ENCODE results near the gene CAPZB.
"Not testable (repeated sequence)": the region's sequence is repeated elsewhere in the genome, so short reads cannot be mapped to it uniquely, and the experiment has no call there.

CAPZB gene

DNA sequence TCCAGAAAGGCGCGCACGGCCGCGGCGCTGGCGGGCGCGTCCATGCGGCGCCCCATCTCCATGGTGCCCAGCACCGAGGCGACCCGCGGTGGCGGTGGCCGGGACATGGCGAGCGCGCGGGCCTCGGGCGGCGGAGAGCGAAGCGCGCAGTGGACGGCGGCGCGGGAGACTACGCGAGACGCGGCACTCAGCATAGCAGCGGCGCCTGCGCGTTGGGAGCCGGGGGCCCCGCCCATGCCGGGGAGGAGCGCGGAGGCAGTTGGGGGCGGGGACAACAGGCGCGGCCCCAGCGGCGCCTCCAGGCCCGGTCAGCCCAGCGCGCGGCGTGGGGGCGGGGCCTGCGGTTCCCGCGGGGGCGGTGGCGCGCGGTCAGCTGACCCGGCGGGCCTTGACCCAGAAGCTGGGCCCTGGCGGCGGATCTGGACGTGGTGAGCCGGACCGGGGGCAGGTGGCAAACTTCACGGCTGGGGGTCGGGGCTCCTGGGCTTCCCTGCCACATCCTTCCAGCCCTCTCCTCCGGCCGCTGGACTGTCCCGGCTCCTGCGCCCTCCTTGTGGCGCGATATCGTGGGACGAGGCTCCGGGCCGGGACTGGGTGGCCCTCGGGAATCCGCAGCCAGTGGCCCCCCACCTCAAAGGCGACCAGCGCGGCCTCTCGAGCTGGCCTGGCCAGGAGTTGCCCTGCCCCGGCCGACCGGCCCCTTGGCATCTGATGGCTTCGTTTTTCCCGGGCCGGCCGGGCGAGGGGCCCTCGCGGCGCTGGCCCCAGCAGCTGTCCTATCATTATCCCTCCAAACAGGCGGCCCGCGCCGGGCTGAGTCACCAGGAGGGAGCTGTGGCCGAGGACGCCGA, 173.2 kb downstream of the CAPZB start, which contains the start of the genes AKR7A2 and SLC66A1:
TSS of gene AKR7A2 (minus strand) at position 214 of the 851 bp plus-strand sequence. CDS start at position 194, 20 bp downstream.
TSS of gene SLC66A1 (plus strand) at position 396 of the 851 bp plus-strand sequence. CDS start 5,352 bp downstream, outside the sequence.
- no peak for FAIRE-seq

DNA sequence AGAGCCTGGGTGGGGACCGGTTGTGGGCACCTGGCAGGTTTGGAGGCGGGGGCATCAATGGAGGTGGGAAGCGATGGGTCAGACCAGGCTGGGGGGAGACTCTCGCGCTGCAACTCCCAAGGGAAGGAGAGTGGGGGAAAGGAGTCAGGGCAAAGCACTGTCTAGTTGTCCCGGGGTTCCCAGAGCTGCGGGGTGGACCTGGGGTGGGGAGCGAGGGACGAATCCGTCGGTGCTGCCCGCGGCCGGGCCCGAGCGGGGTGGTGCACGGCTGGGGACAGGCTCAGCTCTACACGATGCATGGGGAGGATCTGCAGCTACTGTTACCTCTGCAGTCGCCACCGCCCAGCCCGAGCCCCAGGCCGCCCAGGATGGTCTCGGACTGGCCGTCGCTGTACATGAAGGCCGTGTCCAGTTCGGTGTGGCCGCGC, 173.8 kb downstream of the CAPZB start:
- FAIRE-seq (no peak), DNase-seq (ENCODE audit: insufficient read length, low spot score) (peak; percentile 23)

More for the DNA sequence above, 173.2 kb downstream of the CAPZB start, which contains the start of the genes AKR7A2 and SLC66A1:
- peak; percentile 83 for TF ChIP-seq POLR2A (IDR thresholded peaks at IDR 0.05; ENCODE audit: low read depth, low read length)
- peak; percentile 85 for DNase-seq (ENCODE audit: insufficient read length, low spot score)

DNA sequence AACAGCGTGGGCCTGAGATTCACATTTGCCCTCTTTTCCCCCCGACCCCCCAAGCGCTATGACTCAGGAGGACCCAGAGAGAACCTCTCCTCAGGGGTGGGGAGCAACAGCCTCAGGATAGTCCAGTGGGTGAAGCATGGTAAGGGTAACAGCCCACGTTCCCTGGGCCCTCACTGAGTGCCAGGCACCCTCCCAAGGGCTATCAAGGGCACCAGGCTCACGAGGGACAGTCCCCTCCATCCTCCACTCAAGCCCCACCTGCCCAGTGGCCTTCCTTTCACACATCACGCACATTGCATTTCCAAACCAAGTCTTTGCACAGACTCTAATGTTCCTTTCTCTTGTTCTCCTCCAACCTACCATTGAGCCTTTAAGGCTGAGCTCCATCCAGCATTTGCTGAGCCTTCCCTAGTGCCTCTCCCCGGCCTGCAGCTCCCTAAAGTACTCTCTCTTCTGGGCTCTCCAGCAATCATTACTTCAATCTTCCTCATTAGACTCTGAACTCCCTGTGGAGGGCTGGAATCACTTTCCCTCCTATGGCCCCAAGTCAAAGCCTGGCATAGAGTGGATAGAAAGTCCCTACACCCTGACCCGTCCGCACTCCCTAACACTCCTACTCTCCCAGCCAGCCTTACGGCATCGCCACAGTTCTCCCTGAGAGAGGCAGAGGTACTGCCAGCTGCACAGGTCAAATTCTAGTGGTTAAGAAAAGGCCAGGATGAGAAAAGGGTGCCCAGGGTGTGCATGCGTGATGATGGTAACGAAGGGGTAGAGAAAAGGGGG, 174.4 kb downstream of the CAPZB start:
- TF ChIP-seq POLR2A (IDR thresholded peaks at IDR 0.05; ENCODE audit: low read depth, low read length) = no peak
- DNase-seq (ENCODE audit: insufficient read length, low spot score) = no peak
- FAIRE-seq = no peak

More for the DNA sequence above, 173.8 kb downstream of the CAPZB start:
- no peak for TF ChIP-seq POLR2A (IDR thresholded peaks at IDR 0.05; ENCODE audit: low read depth, low read length)

DNA sequence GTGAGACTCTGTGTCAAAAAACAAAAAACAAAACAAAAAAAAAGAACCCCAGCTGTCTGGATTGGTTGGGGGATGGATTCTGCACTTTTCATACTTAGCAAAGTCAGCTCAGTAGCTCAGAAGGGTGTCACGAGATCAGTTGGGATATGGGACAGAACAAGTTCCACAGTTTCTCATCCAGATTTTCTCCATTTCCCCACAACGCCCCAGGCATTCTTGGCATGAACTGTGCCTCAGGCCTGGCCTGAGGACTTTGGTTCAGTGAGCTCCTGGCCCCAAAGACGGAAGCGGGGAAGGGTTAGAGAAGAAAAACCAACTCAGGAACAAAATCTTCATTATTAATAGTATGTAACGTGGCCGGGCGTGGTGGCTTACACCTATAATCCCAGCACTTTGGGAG, 175.3 kb downstream of the CAPZB start:
- FAIRE-seq = no peak
- TF ChIP-seq POLR2A (IDR thresholded peaks at IDR 0.05; ENCODE audit: low read depth, low read length) = no peak
- DNase-seq (ENCODE audit: insufficient read length, low spot score) = no peak

DNA sequence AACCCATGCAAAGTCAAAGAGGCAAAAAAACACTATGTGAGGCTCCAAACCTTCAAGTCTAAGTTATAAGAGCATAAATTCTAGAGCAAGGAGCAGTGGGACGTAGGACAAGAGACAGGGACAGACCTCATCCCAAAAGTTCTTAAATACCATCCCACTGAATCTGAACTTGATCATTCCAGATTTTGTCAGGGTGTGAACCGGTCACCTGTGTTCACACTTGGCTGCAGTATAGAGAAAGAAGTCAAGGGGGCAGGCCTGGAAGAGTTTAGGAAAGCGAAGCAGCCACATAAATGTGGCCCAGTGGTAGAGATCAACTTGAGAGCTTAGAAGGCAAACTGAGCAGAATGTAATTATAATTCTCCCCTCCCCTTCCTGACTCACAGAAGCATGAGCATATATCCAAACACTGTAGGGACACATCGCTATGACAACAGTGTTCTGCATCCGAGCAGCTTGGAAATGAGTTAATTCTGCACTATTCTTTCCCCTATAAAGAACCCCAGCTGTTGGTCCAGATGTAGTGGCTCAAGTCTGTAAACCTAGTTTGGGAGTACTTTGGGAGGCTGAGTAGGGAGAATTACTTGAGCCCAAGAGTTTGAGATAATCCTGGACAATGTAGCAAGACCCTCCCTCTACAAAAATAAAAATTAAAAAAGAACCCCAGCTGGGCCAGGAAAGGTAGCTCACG, 176.1 kb downstream of the CAPZB start:
- DNase-seq (ENCODE audit: insufficient read length, low spot score) = peak; percentile 54
- FAIRE-seq = no peak
- no peak for TF ChIP-seq POLR2A (IDR thresholded peaks at IDR 0.05; ENCODE audit: low read depth, low read length)

DNA sequence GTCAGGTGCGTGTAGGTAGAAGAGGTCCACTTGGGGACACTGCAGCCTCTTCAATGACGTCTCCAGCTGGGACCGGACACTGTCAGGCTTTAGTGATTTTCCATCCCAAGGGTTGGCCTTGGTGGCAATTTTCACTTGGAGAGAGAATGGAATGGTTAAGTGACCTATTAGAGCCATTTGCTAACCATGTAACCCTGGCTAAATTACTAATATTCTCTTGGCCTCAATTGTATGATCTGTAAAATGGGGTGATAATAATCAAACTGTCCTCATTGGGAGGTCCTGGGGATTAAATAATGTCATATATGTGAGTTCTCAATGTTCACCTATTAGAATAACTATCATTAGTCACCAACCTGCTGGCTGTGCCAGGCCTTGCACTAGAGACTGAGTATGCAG, 176.8 kb downstream of the CAPZB start:
- FAIRE-seq = no peak
- no peak for DNase-seq (ENCODE audit: insufficient read length, low spot score)
- TF ChIP-seq POLR2A (IDR thresholded peaks at IDR 0.05; ENCODE audit: low read depth, low read length) = no peak

DNA sequence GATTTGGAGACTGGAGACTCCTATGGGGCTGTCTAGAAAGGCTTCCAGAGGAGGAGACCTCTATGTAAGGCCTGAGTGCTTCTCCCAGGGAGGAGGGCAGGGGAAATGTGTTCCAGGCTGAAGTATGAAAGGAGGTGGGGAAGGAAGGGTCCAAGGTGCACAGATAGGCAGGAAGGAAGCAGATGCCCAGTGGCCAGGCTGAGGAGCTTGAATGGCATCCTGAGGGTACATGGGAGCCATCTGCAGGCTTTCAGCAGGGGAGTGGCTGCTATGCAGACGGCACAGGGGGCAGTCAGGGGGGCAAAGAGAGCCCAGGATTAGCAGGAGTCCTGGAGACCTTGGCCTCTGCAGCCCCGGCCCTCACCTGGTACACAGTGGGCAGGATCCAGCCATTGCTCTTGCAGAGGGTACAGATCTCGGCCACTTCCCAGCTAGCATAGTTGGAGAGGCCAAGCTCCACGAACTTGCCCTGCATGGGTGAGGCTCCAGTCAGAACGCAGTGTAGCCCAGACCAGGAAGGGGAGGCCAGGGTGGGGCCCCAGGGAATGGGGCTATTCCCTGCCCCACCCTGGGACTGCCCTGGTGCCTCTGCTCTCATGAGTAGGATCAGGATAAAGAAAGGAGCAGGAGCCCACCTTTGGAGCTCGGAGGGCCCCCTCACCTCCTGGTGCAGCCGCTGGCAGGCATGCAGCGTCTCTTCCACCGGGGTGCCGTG, 177.4 kb downstream of the CAPZB start:
- no peak for FAIRE-seq
- DNase-seq (ENCODE audit: insufficient read length, low spot score) = no peak
- no peak for TF ChIP-seq POLR2A (IDR thresholded peaks at IDR 0.05; ENCODE audit: low read depth, low read length)

DNA sequence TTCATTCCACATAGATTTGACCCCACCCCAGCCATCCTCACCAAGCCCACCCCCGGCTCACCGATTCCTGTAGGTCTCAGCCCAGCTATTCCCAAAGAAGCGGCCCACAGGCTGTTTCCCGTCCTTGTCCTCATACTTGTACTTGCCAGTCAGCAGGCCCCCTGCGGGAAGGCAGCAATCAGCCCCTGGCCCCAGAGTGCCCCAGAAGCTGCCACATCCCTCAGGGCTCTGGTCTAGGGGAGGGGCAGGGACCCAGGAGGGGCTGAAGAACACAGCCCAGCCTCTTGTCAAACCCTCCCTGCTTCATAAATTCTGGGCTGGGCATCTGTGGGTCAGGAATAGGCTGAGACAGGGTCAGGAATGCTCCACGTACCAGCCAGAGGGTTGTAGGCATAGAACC, 178.4 kb downstream of the CAPZB start:
- no peak for DNase-seq (ENCODE audit: insufficient read length, low spot score)
- no peak for FAIRE-seq
- TF ChIP-seq POLR2A (IDR thresholded peaks at IDR 0.05; ENCODE audit: low read depth, low read length) = no peak

DNA sequence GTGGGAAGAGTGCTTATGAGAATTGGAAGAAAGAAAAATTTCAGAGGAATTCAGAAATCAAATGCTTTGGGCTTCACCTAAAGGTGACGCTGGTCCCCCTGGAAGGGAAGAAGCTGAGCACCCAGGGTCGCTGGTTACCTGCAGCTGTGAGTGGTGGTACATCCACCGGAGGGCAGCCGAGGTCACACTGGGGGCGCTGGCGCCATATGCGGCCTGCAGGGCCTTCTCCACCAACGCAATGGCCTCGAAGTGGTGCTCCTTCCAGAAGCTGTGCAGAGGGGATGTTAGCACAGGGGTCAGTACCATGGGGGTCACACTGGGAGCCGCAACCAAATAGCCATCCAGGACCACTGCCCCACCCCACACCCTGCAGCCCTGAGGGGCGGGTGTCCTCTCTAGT, 179.5 kb downstream of the CAPZB start:
- FAIRE-seq = no peak
- DNase-seq (ENCODE audit: insufficient read length, low spot score) = no peak
- TF ChIP-seq POLR2A (IDR thresholded peaks at IDR 0.05; ENCODE audit: low read depth, low read length) = no peak

DNA sequence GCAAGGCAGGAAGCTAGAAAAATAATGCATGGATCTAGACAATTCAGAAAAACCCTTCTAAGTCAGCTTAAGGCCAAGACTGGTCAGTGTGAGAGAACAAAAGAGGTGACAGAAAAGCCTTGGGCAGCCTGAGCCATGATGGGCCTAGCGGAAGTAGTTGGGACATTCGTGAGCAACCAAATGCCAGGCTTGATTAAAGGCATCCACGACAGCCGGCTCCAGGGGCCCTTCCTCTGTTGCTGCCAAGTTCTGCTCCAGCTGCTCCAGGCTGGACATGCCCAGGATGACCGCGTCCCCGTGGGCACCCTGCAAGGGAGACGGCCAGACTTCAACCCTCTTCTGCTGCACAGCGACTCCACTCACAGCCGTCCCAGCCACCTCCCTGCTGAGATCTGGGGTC, 181.3 kb downstream of the CAPZB start:
- not testable (repeated sequence) for FAIRE-seq

DNA sequence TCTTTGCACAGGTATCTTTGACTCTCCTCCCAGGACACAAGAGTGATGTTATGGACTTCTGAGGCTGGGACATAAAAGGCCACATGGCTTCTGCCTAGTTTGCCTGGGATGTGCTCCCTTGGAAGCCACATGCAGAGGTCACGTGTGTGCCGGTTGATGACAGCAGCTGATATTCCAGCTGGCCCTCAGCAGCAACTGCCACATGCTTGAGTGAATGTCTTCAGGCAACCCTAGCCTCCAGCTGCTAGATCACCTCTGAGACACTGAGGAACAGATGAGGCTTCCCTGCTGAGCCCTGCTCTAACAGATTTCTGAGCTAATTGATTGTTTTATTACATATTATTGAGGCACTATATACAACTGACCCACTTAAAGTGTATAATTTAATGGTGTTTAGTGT, 185.1 kb downstream of the CAPZB start:
- TF ChIP-seq POLR2A (IDR thresholded peaks at IDR 0.05; ENCODE audit: low read depth, low read length) = no peak
- FAIRE-seq = no peak

More for the DNA sequence above, 181.3 kb downstream of the CAPZB start:
- DNase-seq (ENCODE audit: insufficient read length, low spot score) = not testable (repeated sequence)

DNA sequence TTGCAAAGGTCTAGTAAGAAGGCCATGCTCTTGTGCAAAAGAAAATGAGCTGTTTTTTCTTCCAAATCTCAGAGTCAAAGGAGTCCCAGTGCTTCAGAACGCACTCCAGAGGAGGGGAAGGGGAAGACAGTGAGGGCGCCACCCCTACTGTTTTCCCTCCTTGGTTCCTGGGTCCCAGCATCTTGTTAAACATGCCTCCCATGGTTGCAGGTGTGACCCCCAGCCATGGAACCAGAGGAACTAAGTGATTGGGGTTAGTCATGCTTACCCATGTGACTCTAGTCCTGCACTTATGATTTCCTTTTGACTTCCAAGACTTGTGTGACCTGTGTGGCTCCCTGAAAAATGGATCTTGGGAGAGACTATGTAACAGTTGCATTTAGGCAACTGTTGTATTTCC, 190.7 kb downstream of the CAPZB start:
- no peak for DNase-seq (ENCODE audit: insufficient read length, low spot score)
- no peak for FAIRE-seq
- no peak for TF ChIP-seq POLR2A (IDR thresholded peaks at IDR 0.05; ENCODE audit: low read depth, low read length)

More for the DNA sequence above, 185.1 kb downstream of the CAPZB start:
- no peak for DNase-seq (ENCODE audit: insufficient read length, low spot score)

DNA sequence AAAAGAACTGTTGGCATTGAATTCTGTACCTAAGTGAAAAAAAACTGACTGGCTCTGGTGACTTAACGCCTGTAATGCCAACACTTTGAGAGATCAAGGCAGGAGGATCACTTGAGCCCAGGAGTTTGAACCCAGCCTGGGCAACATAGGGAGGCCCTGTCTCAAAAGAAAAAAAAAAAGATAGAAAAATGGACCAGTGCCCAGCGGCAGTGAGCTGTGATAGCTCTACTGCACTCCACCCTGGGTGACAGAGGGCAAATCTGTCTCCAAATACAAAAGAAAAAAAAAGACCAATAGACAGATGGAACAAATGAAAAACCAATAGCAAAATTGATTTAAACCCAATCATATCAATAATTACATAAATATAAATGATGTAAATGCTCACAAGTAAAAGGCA, 196.1 kb downstream of the CAPZB start:
- FAIRE-seq (no peak), DNase-seq (ENCODE audit: insufficient read length, low spot score) (no peak)
- no peak for TF ChIP-seq POLR2A (IDR thresholded peaks at IDR 0.05; ENCODE audit: low read depth, low read length)

All from H54 (cell line).